Left renal cortex interstitium (tissue), 4 donors: ENCODE results near the gene CSKMT. TPM values are rescaled to one million over a fixed set of nuclear protein-coding genes. Genes with fewer than 3 reads are reported as not detected.
"Not testable (repeated sequence)": the region's sequence is repeated elsewhere in the genome, so short reads cannot be mapped to it uniquely, and the experiment has no call there.

Source experiments
- DNase-seq, 4 donors: peaks; one replicate each; pipeline ENCODE4 v3.0.0-alpha.2; 2013; ENCODE audit warnings: low read depth in 4 of 4, low spot score in 2 of 4, missing footprints in 1 of 4
- polyA plus RNA-seq, 4 donors: library from polyadenylated mRNA; unstranded; fragments of 120-200 nt; gene quantifications; one replicate each; pipeline ENCODE4 v1.2.1, GENCODE V29; 2013; ENCODE audit not compliant: insufficient read length in 4 of 4

The CSKMT gene
- polyA plus RNA-seq, 4 donors: 3.9 to 8.9 (median 6.2) TPM

DNA sequence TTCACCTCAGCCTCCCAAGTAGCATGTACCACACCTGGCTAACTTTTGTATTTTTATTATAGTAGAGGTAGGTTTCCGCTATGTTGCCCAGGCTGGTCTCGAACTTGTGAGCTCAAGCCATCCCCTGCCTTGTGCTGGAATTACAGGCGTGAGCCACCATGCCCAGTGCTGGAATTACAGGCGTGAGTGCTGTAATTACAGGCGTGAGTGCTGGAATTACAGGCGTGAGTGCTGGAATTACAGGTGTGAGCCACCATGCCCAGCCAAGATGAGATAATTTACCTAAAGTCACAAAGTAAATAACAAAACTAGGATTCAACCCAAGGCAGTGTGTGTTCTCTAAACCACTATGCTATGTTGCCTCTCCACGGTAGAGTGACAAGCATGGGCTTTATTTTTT lies 17.4 kb downstream of the CSKMT start:
- DNase-seq: no peak

DNA sequence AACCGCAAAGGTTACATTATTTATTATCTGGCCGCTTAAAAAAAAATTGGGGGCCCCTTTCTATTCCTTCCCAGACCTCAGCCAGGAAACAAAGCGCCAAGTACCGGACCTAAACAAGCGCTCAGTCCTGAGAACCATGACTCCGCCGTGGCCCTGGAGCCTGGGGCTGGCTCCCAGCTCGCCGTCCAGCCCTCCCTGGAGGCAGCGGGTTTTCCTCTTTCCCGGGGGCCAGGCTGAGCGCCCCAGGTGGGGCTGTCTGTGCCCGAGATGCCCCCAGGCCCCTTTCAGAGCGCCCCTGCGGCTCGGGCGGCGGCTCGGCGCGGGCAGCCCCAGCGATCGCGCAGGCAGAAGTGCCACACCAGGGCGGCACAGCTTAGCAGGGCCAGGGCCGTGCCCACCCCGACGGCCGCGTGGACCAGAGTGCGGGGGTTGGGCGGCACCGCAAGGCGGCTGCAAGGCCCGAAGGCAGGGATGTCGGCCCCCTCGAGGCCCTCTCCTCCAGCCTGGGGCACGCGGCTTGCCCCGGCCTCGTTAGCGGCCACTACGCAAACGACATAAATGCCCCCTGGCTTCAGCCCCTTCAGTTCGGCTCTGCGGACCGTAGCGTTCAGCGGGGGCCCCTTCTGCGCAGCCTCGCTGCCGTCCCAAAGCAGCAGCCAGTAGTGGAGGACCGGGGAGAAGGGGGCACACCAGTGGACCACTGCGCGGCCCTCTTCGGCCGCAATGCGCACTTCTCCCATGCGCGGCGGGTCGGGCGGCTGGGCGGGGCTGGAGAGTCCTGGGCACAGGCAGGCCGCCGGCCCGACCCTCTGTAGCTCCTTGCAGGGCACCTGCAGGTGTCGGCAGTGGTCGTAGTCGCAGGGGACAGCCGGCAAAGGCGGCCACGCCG lies 22.6 kb downstream of the CSKMT start:
- DNase-seq: no peak

DNA sequence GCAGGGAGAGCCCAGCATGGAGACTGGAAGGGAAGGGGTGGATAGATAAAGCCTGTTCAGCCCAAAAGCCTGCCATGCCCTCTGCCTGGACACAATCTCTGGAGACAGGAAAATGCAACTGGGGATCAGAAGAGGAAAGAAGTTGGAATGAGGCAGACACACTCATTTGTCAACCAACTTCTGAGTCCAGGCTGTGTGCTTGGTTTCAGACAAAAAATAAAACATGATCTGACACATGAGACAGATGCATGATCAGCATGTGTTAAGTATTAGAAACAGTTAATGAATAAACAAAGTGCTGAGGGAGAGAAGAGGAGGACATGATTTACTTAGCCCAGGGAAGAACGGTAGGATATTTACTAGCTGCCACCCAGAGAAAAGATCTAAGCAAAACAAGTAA lies 23.4 kb downstream of the CSKMT start:
- no peak for DNase-seq

DNA sequence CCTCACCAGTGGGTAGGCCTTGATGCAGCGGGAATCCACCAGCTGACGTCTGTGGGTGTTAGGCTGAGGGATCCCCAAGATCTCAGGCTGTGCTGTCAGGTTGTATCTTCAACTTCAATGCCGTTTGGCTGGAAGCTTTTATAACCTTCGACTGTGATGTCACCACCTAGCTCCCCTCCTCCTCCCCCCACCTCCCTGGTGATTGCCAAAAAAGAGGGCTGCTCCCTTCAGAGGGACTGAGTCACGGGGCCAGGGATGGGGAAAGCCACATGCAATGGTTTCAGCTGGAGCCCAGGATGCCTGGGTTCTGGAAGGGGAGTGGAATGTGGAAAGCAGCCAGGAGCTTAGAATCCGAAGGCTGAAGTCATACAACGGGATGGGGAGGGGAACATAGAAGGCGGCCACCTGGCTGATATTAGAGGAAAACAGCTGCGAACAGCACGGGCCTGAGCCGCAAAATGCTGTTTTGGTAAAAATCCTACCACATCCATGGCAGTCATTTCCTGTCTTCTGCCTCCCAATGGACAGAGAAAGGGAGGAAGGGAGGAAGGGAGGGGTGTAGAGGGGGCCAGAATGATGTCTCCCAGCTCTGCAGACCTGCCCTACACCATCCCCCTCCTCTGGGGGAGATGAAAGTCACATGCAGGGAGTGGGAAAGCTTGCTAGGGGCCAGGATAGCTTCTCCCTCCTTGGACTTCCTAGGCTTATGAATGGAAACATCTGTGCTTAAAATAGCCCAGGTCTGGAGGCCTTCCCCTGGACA lies 24.5 kb downstream of the CSKMT start, which contains the start of gene LRRN4CL:
LRRN4CL (minus strand) TSS at position 110 of the 763 bp plus-strand sequence. CDS start 1,022 bp downstream, outside the sequence.
- DNase-seq: no peak

DNA sequence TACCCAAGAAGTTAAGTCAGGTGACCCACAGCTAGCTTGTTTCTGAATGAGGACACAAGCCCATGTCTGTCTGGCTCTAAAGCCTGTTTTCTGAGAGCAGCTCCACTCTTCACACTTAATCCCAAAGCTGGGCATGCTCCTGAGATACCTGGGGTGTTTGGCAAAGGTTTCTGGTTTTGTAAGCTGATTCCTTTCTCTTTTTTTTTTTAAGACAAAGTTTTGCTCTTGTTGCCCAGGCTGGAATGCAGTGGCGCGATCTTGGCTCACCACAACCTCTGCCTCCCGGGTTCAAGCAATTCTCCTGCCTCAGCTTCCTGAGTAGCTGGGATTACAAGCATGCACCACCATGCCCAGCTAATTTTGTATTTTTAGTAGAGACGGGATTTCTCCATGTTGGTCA lies 28.5 kb downstream of the CSKMT start:
- not testable (repeated sequence) for DNase-seq

DNA sequence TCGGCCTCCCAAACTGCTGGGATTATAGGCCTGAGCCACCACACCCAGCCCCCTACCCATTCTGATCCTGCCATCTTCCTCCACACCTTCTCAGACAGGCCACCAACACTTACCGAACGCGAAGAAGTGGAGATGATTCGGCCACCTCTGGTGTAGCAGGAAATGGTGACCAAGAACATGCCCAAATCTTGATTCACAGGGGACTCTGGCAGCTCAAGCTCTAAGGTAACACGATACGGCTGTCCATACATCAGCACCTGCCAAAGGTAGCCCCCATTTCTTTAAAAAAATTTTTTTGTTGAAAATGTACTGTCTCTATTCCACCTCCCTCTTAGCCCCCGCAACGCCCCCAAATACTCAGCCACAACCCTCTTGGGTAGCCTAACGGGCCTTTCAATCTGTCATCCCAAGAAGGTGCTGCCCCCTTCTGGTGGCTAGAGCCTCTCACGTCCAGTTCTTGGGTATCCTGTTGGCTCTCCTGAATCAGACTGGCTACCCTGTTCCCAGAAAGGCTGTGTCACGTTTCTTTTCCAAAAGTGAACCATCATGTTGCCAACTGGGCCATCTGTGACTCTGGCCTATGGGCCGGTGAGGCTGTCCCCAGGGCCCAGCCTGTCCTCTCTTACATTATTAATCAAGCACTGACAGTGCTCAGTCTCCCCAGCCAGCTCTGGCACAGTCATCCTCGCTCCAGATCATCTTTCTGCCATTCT lies 29.5 kb downstream of the CSKMT start:
- DNase-seq: no peak

DNA sequence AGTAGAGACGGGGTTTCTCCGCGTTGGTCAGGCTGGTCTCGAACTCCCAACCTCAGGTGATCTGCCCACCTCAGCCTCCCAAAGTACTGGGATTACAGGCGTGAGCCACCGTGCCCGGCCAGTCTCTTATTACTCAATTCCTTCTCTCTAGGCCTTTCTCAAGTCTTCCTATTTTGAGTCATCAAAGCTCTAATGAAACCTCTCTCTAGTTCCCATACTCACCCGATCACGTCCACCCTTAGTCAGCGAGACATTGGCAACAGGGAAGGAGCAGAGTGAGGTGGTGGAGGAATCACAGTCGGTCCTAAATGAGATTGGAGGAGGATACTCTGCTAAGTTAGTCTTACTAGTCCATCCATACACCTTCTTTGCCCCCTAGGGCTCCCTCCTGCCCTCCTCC lies 37.1 kb downstream of the CSKMT start:
- no peak for DNase-seq

DNA sequence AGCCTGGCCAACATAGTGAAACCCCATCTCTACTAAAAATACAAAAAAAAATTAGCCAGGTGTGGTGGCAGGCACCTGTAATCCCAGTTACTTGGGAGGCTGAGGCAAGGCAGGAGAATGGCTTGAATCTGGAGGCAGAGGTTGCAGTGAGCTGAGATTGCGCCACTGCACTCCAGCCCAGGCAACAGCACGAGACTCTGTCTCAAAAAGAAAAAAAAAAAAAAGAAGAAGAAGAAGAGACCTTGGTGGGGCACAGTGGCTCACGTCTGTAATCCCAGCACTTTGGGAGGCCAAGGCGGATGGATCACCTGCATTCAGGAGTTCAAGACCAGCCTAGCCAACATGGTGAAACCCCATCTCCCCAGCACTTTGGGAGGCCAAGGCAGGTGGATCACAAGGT lies 38.8 kb downstream of the CSKMT start:
- not testable (repeated sequence) for DNase-seq

DNA sequence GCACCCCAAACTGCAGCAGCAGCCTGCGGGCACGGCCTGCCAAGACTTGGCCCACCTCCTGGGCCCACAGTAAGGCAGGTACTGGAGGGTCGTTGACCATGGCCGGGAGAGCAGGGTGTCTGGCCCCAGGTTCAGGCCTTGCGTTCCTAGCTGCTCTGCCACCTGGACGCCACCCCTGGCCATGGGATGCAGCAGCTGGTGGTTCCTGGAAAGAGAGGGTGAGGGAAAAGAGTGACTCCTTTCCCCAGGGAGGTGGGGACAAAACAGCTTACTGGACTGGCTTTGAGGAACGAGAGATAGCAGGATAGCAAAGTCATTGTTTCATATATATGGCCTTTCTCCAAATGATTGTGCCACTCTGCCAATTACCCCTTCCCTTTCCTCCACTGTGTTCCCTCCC lies 40.3 kb downstream of the CSKMT start:
- DNase-seq: no peak

DNA sequence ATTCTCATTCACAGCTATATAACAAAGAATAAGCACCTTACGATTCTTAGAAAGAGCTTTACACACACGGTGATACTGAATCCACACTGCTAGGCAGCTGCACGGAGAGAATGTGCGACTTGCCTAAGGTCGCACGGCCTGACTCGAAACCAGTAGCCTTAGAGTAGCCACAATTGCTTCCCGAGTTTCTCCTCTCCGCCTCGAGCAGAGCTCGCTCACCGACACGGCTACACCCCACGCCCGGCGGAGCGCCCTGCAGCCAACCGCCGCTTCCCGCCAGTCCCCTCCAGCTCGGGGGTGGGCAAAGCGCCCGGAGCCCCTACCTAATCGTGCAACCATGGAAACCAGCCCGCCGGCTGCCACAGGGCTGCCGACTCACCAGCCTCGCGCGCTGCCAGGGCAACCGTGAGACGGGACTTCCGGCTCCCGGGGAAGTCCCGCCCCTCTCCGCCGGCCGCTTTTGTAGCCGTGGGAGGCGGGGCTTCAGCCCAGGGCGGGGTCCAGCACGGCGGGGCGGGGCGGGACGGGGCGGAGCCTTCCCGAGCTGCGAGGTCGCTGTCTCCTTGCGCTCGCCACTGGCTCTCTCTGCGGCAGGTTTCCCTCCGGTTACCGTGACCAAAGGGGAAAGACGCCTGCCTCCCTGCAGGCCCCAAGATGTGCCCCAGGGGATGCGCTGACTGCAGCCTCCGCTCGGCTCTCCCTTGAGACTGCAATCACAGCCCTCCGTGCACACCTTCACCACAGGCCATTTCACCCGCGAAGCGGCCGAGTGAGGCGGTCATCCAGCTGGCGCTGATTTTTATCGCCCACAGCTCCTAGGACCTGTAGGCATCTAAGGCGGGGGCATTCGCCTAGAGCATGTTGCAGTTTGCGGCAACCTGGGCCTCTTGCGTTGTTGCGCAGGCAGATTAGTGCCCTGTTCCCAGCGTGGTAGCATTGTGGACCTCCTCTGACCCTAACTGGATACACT lies 41.1 kb downstream of the CSKMT start:
- peak in 2 of 4 donors; percentile 85 to 86 for DNase-seq

DNA sequence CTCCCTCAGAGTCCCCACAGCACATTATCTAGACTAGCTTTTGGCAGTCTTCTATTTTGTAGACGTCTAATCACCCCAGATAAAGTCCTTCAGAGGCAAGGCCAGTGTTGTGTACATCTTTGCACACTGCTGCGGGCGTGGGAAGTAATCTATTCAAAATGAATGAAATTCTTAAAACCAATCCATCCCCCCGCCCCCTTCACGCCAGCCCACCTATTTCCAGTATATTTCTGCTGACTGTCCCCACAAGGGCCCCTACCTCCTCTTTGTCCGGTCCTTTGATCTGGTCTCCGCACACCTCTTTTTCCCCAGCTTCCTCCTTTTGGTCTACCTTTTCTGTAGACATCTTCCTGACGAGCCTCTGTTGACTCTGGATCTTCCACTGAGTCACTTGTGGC lies 41.7 kb downstream of the CSKMT start:
- DNase-seq: no peak

DNA sequence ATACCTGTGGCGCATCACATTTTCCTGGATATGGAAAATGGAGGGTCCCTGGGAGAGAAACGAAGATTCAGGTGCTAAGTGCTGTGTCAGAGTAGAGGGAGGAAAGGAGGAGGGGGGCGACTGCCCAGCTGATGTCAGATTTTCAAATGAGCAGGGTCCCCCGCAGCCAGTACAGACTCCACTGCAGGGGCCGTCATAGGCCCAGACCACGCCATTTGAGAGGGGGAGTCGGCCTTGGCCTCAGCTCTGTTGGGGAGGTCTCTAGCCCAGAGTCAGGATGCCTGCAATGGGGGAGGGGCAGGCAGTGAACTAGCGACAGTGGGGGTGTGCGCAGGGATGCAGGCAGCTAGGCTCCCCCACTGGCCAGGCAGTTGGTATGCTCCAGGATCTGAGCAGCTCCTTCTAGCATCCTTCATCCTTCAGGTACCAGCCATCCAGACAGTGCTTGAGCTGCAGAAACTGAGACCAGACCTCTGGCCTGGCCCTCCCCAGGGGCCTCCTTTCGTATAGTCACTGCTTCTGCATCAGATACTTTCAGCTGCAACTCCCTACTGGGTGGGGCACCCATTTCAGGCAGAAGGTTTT lies 42.3 kb downstream of the CSKMT start, which contains the start of the genes BSCL2 and GNG3:
BSCL2 (minus strand) TSS at position 148 of the 585 bp plus-strand sequence. CDS start 229 bp downstream, outside the sequence.
GNG3 (plus strand) TSS at position 400 of the 585 bp plus-strand sequence. CDS start 620 bp downstream, outside the sequence.
- DNase-seq: peak in 2 of 4 donors; percentile 63 to 69

DNA sequence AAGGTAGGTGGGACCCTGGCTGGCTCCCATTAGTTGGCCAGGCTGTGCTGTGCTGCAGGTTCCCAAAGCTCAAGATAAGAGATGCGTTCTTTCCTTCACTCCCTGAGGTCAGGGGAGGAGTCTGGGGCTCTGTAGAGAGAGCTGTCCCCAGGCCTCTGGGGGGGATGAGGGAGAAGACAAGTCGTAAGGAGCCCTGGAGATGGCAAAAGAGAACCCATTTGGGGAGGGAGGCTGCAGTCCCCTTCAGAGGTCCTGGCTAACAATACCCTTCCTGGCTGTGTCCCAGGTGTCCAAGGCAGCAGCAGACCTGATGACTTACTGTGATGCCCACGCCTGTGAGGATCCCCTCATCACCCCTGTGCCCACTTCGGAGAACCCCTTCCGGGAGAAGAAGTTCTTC lies 43.3 kb downstream of the CSKMT start:
- no peak for DNase-seq

DNA sequence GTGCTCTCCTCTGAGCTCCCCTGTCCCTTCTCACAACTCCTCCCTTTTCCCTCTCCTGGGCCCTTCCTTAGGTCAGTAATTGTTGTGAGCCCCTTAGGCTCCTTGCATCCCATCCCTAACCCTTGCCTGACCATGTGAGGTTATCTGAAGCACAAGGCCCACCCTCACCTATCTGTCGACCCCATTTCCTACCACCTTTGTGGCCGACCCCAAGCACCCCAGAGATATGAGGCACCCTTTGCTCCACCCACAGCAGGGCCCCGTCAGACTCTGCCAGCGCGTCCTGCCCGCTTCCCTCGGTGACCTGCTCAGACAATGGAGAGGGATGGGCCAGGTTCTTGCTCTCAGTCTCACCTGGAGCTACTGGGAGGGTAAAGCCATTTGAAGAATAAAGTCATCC lies 43.7 kb downstream of the CSKMT start:
- DNase-seq: no peak

DNA sequence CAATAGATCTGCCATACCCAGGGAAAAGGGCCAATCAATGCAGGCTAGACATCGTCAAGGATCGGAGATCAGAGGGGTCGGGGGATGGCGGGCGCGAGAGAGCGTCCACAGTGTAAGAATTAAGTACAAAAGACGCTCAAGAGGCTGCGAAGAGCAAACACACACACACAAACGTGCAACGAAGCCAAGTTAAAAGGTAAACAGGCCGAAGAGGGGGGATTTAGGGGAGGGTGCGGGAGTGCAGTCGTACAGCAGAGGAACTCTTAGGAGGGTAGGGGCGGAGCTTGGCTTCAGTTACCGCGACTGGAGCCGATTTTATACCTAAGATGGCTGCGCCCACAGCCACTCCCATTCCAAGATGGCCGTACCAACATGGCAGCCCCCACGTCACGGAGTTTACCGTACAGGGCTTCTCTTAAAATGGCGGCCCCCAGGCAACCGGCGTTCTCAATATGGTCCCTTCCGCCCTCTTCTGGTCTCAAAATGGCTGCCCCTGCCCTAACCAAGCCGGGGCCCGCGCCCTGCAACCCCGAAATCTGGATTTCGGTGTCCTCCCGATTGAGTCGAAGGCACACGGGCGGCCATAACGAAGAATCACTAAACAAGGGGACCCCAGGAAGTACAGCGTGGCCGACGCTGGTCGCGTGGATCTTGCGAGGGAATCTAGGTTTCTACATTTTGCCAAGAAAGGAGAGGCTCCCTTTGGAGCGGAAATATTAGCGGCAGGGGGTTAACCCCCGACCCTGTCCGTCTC lies 44.3 kb downstream of the CSKMT start:
- DNase-seq: peak; percentile 90 to 98 (median 94)

DNA sequence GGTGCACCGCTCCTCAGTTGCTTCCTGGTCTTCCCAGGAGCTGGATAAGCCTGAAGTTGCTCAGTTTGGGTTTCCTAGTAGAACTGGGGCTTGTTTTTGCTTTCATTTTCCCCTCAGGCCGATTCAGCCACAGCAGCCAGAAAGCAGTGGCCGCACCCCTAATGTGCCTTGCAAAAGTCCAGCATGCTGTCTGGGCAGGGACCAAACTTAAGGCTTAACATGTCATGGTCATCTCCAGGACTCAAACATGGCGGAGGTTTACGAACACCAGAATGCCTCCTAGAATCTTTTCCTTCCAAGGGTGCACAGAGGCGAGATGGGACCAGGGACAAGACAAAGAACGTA lies 44.9 kb downstream of the CSKMT start:
- no peak for DNase-seq

DNA sequence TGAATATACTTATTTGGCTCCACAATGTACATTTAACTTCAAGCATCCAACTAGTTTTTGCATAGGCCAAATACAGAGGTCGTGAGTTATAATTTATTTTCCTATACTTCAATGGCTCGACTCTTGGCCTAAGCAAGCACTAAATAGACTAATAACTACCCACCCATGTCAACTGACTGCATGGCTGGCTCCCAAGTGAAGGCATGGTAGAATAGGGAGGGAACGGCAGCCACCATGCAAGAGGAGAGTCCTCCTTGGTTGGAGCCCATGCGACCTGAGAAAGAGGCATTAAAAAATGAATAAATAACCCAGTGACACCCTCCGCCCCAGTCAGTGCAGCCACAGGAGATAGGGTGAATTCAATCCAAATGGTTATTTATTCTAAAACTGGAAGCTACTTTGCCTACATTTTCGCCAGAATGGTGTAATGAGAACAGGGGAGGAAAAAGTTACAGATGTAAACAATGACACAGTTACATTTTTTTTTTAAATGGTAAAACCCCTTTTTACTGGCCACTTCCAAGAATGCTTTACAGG lies 47.2 kb downstream of the CSKMT start:
- no peak for DNase-seq

DNA sequence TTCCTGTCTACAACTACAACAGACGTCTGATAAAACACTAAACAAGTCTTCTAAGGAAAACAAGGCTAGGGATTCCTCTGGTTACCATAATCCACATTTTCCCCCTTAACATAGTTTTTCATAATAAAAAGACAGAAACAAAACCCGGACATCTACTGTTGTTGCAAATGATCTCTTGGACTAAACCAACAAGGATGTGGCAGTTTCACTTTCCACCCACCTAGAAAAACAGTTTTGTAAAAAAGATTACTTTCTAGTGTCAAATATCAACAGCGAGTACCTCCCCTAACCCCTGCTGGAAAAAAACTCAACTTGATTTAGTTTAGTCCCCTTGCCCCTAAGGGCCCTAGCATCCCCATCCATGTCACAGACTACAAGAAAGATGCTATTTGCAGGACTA lies 47.7 kb downstream of the CSKMT start:
- DNase-seq: no peak
